Keratinocyte (primary cell): ENCODE data around the gene SSH2. TPM values are rescaled to one million over a fixed set of nuclear protein-coding genes. Genes with fewer than 3 reads are reported as not detected.

Experiments
- DNase-seq: peaks from one replicate; pipeline ENCODE4 v3.0.0-alpha.2; 2011; ENCODE audit warnings: low read depth, missing footprints, low spot score
- FAIRE-seq: peaks from 2 replicates; lab custom pipeline; 2011; peaks lifted over from hg19 to GRCh38; lab: Jason Lieb, UNC
- H2AFZ ChIP-seq: 2 replicates; pipeline ENCODE4 v1.6.0; 2012; ENCODE audit warnings: low read length, control low read depth, inconsistent platforms; ENCODE audit not compliant: control insufficient read depth
- H3K27ac ChIP-seq: 2 replicates; pipeline ENCODE4 v1.5.1; 2011; ENCODE audit warnings: low read length; ENCODE audit not compliant: control insufficient read depth, insufficient read depth
- H3K27me3 ChIP-seq: 3 replicates; pipeline ENCODE4 v1.6.0; 2011; ENCODE audit warnings: low read length; ENCODE audit not compliant: control insufficient read depth, insufficient read depth; ENCODE audit errors: extremely low read depth
- H3K36me3 ChIP-seq, 2 experiments: 2 replicates in 1 of 2; 3 replicates in 1 of 2; pipeline ENCODE4 v1.5.1; 2011; ENCODE audit warnings: low read length in 2 of 2, mild to moderate bottlenecking in 1 of 2; ENCODE audit not compliant: control insufficient read depth in 2 of 2, insufficient read depth in 2 of 2; ENCODE audit errors: extremely low read depth in 1 of 2
- H3K4me1 ChIP-seq: 3 replicates; pipeline ENCODE4 v1.5.1; 2011; ENCODE audit warnings: low read length; ENCODE audit not compliant: control insufficient read depth, insufficient read depth; ENCODE audit errors: extremely low read depth
- H3K4me2 ChIP-seq: 3 replicates; pipeline ENCODE4 v1.6.0; 2011; ENCODE audit warnings: low read depth, low read length; ENCODE audit not compliant: control insufficient read depth, insufficient read depth; ENCODE audit errors: extremely low read depth
- H3K4me3 ChIP-seq, 3 experiments: fragments of 200-600 bp in 1 of 3; sonication (generic) in 1 of 3; 2 replicates in 2 of 3; 3 replicates in 1 of 3; pipeline ENCODE4 v1.5.1; 2011 to 2016; ENCODE audit warnings: low read length in 3 of 3, mild to moderate bottlenecking in 3 of 3, control low read depth in 2 of 3, inconsistent platforms in 1 of 3, low read depth in 1 of 3, mixed read lengths in 1 of 3, mixed run types in 1 of 3, moderate library complexity in 1 of 3; ENCODE audit not compliant: control insufficient read depth in 2 of 3, insufficient read depth in 2 of 3; ENCODE audit errors: extremely low read depth in 1 of 3
- H3K79me2 ChIP-seq: 2 replicates; pipeline ENCODE4 v1.6.0; 2012; ENCODE audit warnings: low read length; ENCODE audit not compliant: control insufficient read depth, insufficient read depth
- H3K9ac ChIP-seq: 3 replicates; pipeline ENCODE4 v1.6.0; 2011; ENCODE audit warnings: low read length; ENCODE audit not compliant: control insufficient read depth, insufficient read depth; ENCODE audit errors: extremely low read depth
- H3K9me1 ChIP-seq: 3 replicates; pipeline ENCODE4 v1.6.0; 2011; ENCODE audit warnings: low read length; ENCODE audit not compliant: control insufficient read depth, insufficient read depth; ENCODE audit errors: extremely low read depth
- H3K9me3 ChIP-seq: 2 replicates; pipeline ENCODE4 v1.5.1; 2012; ENCODE audit warnings: low read depth, low read length; ENCODE audit not compliant: control insufficient read depth
- H4K20me1 ChIP-seq: 3 replicates; pipeline ENCODE4 v1.6.0; 2011; ENCODE audit warnings: low read length; ENCODE audit not compliant: control insufficient read depth, insufficient read depth; ENCODE audit errors: extremely low read depth
- CTCF ChIP-seq, 3 experiments: IDR thresholded peaks in 1 of 3; conservative IDR thresholded peaks in 1 of 3; optimal IDR thresholded peaks in 1 of 3; 2 replicates in 2 of 3; 3 replicates in 1 of 3; pipeline versions ENCODE3 to v1.5.1; 2011; ENCODE audit warnings: low read length in 3 of 3, mild to moderate bottlenecking in 3 of 3, moderate library complexity in 2 of 3, control low read depth in 1 of 3, inconsistent platforms in 1 of 3; ENCODE audit not compliant: insufficient read depth in 2 of 3; ENCODE audit errors: extremely low read depth in 1 of 3
- EZH2 ChIP-seq: IDR thresholded peaks from one replicate; pipeline ENCODE4 v1.6.1; 2012; ENCODE audit warnings: inconsistent platforms, mild to moderate bottlenecking, low read length, moderate library complexity
- dilution Hi-C: fragments of 300-500 bp; cut with MboI; formaldehyde crosslinking; loops from one replicate; pipeline ENCODE4 v1.7.0; 2020; ENCODE audit warnings: low sequenced_read_pairs; ENCODE audit not compliant: extremely low pct_ligation_motif_present
- polyA plus RNA-seq, 5 experiments: library from polyadenylated mRNA; depleted of rRNA in 3 of 5; stranded (reverse) in 3 of 5; stranded (forward) in 1 of 5; unstranded in 1 of 5; fragments of >200 nt; gene quantifications; 1 replicate in 1 of 5; 2 replicates in 3 of 5; 3 replicates in 1 of 5; pipeline versions ENCODE4 v1.2.1 to v1.2.3, GENCODE V29; 2011 to 2012; ENCODE audit warnings: missing spikeins in 2 of 5, low read depth in 1 of 5, low replicate concordance in 1 of 5

Gene SSH2
- polyA plus RNA-seq, 1 donor (not counting 4 experiments of a cell fraction or from before 2014, with no cell fraction given): 13.9 TPM

- no peaks in the 10 kb centered on the region for H3K27me3 ChIP-seq
- H3K4me1 ChIP-seq: peaks cover 76% of the 10 kb centered on the region
These were observed 310.8 kb downstream of the SSH2 start for GRCh38 chr17:29619251-29619650.

GRCh38 chr17:29618272-29619065 lies 311.6 kb downstream of the SSH2 start:
- no peak for DNase-seq
- H3K27ac ChIP-seq: peak overlapping the region; percentile 14
- peaks cover 0 to 5% of the 10 kb centered on the region in 2 experiments for H3K36me3 ChIP-seq
- H3K9me1 ChIP-seq: no peaks in the 10 kb centered on the region
- H3K4me1 ChIP-seq: peaks cover 76% of the 10 kb centered on the region
- no peaks in the 10 kb centered on the region for H4K20me1 ChIP-seq
- TF ChIP-seq EZH2: no peak
- peak in 1 of 3 experiments; percentile 4 for TF ChIP-seq CTCF (optimal IDR thresholded peaks at IDR 0.05 in 1 of 3, IDR thresholded peaks at IDR 0.05 in 1 of 3, conservative IDR thresholded peaks at IDR 0.05 in 1 of 3; ENCODE audit: extremely low read depth in 1 of 3, insufficient read depth in 2 of 3, low read length in 3 of 3)
- no peak overlapping the region for H2AFZ ChIP-seq
- H3K27me3 ChIP-seq: no peaks in the 10 kb centered on the region
- H3K9me3 ChIP-seq: no peaks in the 10 kb centered on the region
- peak overlapping the region; percentile 79 for H3K9ac ChIP-seq
- dilution Hi-C loops: no loop called here
- peaks cover 23% of the 10 kb centered on the region for H3K79me2 ChIP-seq
- peak overlapping the region; percentile 75 for H3K4me2 ChIP-seq
- H3K4me3 ChIP-seq: peak overlapping the region in 1 of 3 experiments; percentile 58
- FAIRE-seq: no peak

More at GRCh38 chr17:29619251-29619650, 310.8 kb downstream of the SSH2 start:
- peak; percentile 41 to 60 (median 48) for TF ChIP-seq CTCF (optimal IDR thresholded peaks at IDR 0.05 in 1 of 3, IDR thresholded peaks at IDR 0.05 in 1 of 3, conservative IDR thresholded peaks at IDR 0.05 in 1 of 3; ENCODE audit: extremely low read depth in 1 of 3, insufficient read depth in 2 of 3, low read length in 3 of 3)
- no peak for TF ChIP-seq EZH2
- dilution Hi-C loops: no loop called here
- Histone ChIP-seq H3K9ac (no peak overlapping the region), H3K9me1 (no peaks in the 10 kb centered on the region), H3K4me2 (no peak overlapping the region), H3K27ac (no peak overlapping the region), H3K36me3 (peaks cover 0 to 5% of the 10 kb centered on the region in 2 experiments), H3K79me2 (peaks cover 23% of the 10 kb centered on the region), H2AFZ (no peak overlapping the region), H3K4me3 (no peak overlapping the region), H3K9me3 (no peaks in the 10 kb centered on the region), H4K20me1 (no peaks in the 10 kb centered on the region)
- FAIRE-seq (no peak), DNase-seq (no peak)
